Lung (tissue), 12 donors: ENCODE data around the gene MZB1. TPM values are rescaled to one million over a fixed set of nuclear protein-coding genes. Genes with fewer than 3 reads are reported as not detected.

Experiments used
- ATAC-seq: fragments of 200-7000 bp; cut with Tn5 transposase; one replicate; pipeline ENCODE4 v1.9.1; 2020; ENCODE audit warnings: moderate number of reproducible peaks; ENCODE audit not compliant: insufficient read depth, low FRiP score
- DNase-seq, 3 donors: peaks; one replicate each; pipeline ENCODE4 v3.0.0-alpha.2; 2013 to 2017
- H3K27ac ChIP-seq, 2 donors: one replicate each; pipeline ENCODE4 v1.5.1; 2013; ENCODE audit warnings: mild to moderate bottlenecking in 2 of 2, moderate library complexity in 2 of 2, control low read depth in 1 of 2, inconsistent platforms in 1 of 2, low read depth in 1 of 2, low read length in 1 of 2
- H3K27me3 ChIP-seq, 3 donors: one replicate each; pipeline ENCODE4 v1.5.1; 2013; ENCODE audit warnings: low read length in 2 of 3; ENCODE audit not compliant: control insufficient read depth in 3 of 3, insufficient read depth in 3 of 3
- H3K36me3 ChIP-seq, 4 donors: one replicate each; pipeline ENCODE4 v1.5.1; 2013; ENCODE audit warnings: low read length in 4 of 4, mild to moderate bottlenecking in 1 of 4, moderate library complexity in 1 of 4; ENCODE audit not compliant: control insufficient read depth in 4 of 4, insufficient read depth in 4 of 4
- H3K4me1 ChIP-seq, 5 donors: one replicate each; pipeline ENCODE4 v1.5.1; 2013; ENCODE audit warnings: low read length in 5 of 5, mild to moderate bottlenecking in 2 of 5, moderate library complexity in 1 of 5; ENCODE audit not compliant: control insufficient read depth in 5 of 5, insufficient read depth in 5 of 5
- H3K4me3 ChIP-seq: one replicate; pipeline ENCODE4 v1.5.1; 2013; ENCODE audit warnings: mild to moderate bottlenecking, control low read depth, moderate library complexity
- H3K9ac ChIP-seq, 2 donors: one replicate each; pipeline ENCODE4 v1.5.1; 2013; ENCODE audit warnings: low read length in 2 of 2, control low read depth in 1 of 2; ENCODE audit not compliant: insufficient read depth in 1 of 2
- H3K9me3 ChIP-seq, 4 donors: one replicate each; pipeline ENCODE4 v1.5.1; 2013; ENCODE audit warnings: low read length in 3 of 4, mild to moderate bottlenecking in 1 of 4, moderate library complexity in 1 of 4; ENCODE audit not compliant: control insufficient read depth in 4 of 4, insufficient read depth in 3 of 4
- WGBS, 2 donors: extraction: QIAGEN DNeasy Blood & Tissue Kit; methylation state at CpG; one replicate each; pipeline ENCODE4 v1.1.7; 2013; 5-methylcytosine and 5-hydroxymethylcytosine counted together
- polyA plus RNA-seq, 2 donors: library from polyadenylated mRNA; stranded (reverse); fragments of 200-250 nt; gene quantifications; one replicate each; pipeline ENCODE4 v1.2.1, GENCODE V29; 2013
- total RNA-seq, 2 donors: library from RNA; depleted of rRNA in 1 of 2; stranded (reverse); fragments of >200 nt in 1 of 2; gene quantifications; one replicate each; pipeline ENCODE4 v1.2.1, GENCODE V29; 2014 to 2021
- TF ChIP-seq, protein P1 (sequence below): IDR thresholded peaks from 2 replicates; pipeline ENCODE4 v1.5.1; 2012; ENCODE audit warnings: mild to moderate bottlenecking; ENCODE audit errors: control extremely low read depth, extremely low read depth
- donor health status: control.
- donor health status: control.
- donor health status: Bipolar disorder and iron deficiency.
- donor health status: healthy.
- donor health status: DM: yes; HTN: yes; CAD: no.

The MZB1 gene
- total and polyA plus RNA-seq, 4 donors, result 2.5 to 14.8 (median 12.8) TPM

DNA sequence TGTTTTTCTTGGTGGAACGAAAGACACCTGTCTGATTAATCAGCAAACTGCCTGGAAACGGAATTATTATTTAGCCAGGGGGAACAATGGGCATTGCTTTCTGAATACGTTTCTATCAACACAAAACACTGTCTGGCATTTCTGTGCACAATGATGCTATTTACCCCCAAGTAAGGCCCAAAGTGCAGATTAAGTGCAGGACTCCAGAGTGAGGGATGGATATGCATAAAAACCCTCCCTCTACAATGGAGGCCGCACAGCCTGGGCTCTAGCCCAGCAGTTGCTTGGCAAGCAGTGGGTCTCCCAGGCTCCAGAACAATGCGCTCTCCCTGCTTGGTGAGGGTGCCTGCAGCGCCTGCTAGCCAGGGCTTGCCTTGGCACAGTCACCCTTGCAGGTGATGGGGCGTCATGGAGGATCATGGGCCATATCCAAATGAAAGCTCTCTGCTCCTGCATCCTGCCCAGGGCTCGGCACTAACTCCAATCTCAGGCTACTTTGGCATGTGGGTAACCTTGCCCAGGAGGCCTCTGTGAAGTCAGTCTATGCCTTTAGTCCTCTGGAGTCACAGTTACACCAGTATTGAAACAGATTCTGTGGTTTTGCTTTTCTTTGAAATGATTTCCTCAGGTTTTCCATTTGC lies 25.6 kb upstream of the MZB1 start:
- Histone ChIP-seq H3K27me3 (no peaks in the 10 kb centered on the region), H3K9ac (no peak overlapping the region), H3K36me3 (peaks cover 3 to 30% (median 15%) of the 10 kb centered on the region in 4 donors), H3K9me3 (no peaks in the 10 kb centered on the region), H3K4me1 (peaks cover 0 to 11% (median 3%) of the 10 kb centered on the region in 5 donors), H3K27ac (peak overlapping the region in 1 of 2 donors; percentile 46), H3K4me3 (no peak overlapping the region)
- TF ChIP-seq, protein P1, sequence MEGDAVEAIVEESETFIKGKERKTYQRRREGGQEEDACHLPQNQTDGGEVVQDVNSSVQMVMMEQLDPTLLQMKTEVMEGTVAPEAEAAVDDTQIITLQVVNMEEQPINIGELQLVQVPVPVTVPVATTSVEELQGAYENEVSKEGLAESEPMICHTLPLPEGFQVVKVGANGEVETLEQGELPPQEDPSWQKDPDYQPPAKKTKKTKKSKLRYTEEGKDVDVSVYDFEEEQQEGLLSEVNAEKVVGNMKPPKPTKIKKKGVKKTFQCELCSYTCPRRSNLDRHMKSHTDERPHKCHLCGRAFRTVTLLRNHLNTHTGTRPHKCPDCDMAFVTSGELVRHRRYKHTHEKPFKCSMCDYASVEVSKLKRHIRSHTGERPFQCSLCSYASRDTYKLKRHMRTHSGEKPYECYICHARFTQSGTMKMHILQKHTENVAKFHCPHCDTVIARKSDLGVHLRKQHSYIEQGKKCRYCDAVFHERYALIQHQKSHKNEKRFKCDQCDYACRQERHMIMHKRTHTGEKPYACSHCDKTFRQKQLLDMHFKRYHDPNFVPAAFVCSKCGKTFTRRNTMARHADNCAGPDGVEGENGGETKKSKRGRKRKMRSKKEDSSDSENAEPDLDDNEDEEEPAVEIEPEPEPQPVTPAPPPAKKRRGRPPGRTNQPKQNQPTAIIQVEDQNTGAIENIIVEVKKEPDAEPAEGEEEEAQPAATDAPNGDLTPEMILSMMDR, result no peak
- 81 to 90% methylated on average over 8 of the region's 8 CpGs for WGBS, 2 donors
- DNase-seq, result no peak
- ATAC-seq, result no peak

DNA sequence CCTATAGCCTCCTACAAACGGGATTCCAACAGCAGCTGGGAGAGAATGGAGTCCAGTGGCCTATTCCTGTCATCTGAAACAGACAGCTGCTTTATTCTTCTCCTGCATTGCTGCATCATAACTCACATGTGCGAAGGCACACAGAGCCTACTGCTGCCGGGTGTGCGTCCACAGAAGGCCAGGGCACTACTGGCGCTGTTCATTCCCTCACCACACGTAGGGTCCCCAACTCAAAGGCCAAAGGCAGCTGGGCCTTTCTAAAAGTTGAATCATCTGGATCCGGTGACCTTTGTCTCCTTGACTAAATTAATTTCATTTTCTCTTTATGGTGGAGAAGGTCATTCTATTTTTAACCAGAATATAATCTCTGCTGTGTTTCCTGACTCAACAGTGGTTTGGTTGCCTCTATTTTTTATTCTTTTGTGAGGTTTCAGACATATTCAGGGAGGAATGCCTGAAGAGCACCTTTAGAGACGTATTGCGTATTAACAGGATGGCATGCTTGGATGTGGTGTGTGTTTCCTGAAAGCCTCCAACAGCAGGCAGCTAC lies 24.9 kb upstream of the MZB1 start:
- TF ChIP-seq, protein P1, result no peak
- Histone ChIP-seq H3K9ac (no peak overlapping the region), H3K27ac (peak overlapping the region; percentile 46 to 56), H3K9me3 (no peaks in the 10 kb centered on the region), H3K4me3 (no peak overlapping the region), H3K36me3 (peaks cover 3 to 25% (median 14%) of the 10 kb centered on the region in 4 donors), H3K27me3 (no peaks in the 10 kb centered on the region), H3K4me1 (peaks cover 0 to 11% (median 3%) of the 10 kb centered on the region in 5 donors)
- DNase-seq (no peak), ATAC-seq (no peak)
- WGBS, 2 donors, result 85 to 91% methylated on average over 9 of the region's 9 CpGs

DNA sequence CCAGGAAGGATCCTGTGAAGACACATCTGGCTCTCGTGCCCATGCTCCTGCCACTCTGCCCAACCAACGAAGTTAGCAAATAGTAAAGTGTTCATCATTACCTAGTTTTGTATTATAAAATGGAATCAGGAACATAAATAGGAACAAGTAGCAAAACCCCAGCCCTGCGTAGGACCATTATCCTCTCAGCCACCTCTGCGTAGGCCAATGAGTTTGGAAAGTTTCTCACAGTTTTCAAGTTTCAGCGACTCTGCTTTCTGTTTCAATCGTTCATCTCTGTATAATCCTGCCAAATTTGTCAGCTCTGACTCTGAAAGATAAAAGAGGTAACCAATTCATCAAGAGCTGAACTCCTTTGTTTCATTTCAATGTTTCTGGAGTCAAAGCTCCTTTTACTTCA lies 24.2 kb upstream of the MZB1 start:
- TF ChIP-seq, protein P1, result no peak
- no peak overlapping the region for H3K4me3 ChIP-seq
- H3K36me3 ChIP-seq, result peaks cover 0 to 18% (median 8%) of the 10 kb centered on the region in 4 donors
- no peaks in the 10 kb centered on the region for H3K9me3 ChIP-seq
- H3K9ac ChIP-seq, result no peak overlapping the region
- WGBS, 2 donors, result 89 to 94% methylated on average over 6 of the region's 6 CpGs
- peak overlapping the region in 1 of 2 donors; percentile 54 for H3K27ac ChIP-seq
- ATAC-seq, result no peak
- H3K4me1 ChIP-seq, result peaks cover 0 to 11% (median 3%) of the 10 kb centered on the region in 5 donors
- H3K27me3 ChIP-seq, result no peaks in the 10 kb centered on the region
- DNase-seq, result no peak
